NT2/D1 (cell line): ENCODE measurements around the gene RNU4-1.
"Not testable (repeated sequence)": the region's sequence is repeated elsewhere in the genome, so short reads cannot be mapped to it uniquely, and the experiment has no call there.

ENCODE experiments used
- DNase-seq: peaks from one replicate; pipeline ENCODE4 v3.0.0-alpha.2; 2011; ENCODE audit warnings: low read depth, low spot score
- H3K27me3 ChIP-seq: 2 replicates; pipeline ENCODE4 v1.6.0; 2011; ENCODE audit warnings: mild to moderate bottlenecking; ENCODE audit not compliant: insufficient read length, insufficient read depth
- H3K36me3 ChIP-seq: 2 replicates; pipeline ENCODE4 v1.6.1; 2011; ENCODE audit warnings: mild to moderate bottlenecking, low read length, mixed read lengths; ENCODE audit not compliant: insufficient read depth, insufficient read length
- H3K4me1 ChIP-seq: 2 replicates; pipeline ENCODE4 v1.5.1; 2011; ENCODE audit not compliant: insufficient read depth, insufficient read length
- H3K4me3 ChIP-seq: 2 replicates; pipeline ENCODE4 v1.5.1; 2011; ENCODE audit warnings: low read depth; ENCODE audit not compliant: insufficient read length
- H3K9ac ChIP-seq: 2 replicates; pipeline ENCODE4 v1.6.0; 2011; ENCODE audit warnings: low read depth; ENCODE audit not compliant: insufficient read length
- H3K9me3 ChIP-seq: 2 replicates; pipeline ENCODE4 v1.5.1; 2011; ENCODE audit warnings: mild to moderate bottlenecking, low read length; ENCODE audit not compliant: insufficient read depth
- SUZ12 ChIP-seq: IDR thresholded peaks from 2 replicates; pipeline ENCODE4 v1.6.1; 2011; ENCODE audit not compliant: insufficient read length, insufficient read depth; ENCODE audit errors: extremely low read depth
- YY1 ChIP-seq: IDR thresholded peaks from 2 replicates; pipeline ENCODE4 v1.6.1; 2011; ENCODE audit not compliant: insufficient read length, insufficient read depth
- ZNF274 ChIP-seq: IDR thresholded peaks from 2 replicates; pipeline ENCODE4 v1.6.1; 2011; ENCODE audit warnings: mild to moderate bottlenecking, low read depth, low read length

The RNU4-1 gene

DNA sequence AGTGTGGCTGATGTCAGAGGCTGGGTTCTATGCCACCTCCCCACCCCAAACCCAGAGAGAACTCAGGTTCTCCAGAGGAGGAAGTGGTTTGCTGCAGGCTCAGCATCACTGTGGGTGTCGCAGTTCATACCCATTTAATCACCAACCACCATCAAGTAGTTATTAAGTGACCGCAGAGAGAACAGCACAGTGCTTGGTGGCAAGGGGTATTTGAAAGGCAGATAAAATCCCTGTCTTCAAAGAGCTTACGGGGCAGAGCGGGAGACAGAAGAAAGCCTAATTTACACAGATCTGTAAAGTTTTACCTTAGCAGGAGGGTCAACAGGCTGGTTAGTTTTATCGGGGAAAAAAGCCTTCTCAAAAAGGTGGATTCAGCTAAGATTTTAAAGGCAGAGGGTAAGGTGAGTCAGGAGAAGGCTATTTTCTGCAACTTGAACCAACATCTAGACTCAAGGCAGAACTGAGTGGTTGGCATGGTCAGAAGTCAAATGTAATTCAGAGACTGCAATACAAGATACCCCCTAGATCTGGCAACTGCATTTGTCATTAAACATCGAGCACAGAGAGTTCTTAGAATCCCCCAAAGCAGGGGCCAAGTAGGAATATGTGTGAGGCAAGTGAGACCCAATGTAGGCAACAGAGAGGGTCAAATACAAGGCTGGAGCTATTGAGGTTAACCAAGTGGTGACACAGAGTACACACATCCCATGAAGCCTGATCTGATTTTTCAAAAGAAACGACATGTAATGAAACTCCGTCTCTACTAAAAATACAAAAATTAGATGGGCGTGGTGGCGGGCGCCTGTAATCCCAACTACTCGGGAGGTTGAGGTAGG is 40.7 kb downstream of the RNU4-1 start:
- Histone ChIP-seq H3K9ac (no peak overlapping the region), H3K27me3 (no peaks in the 10 kb centered on the region), H3K9me3 (no peaks in the 10 kb centered on the region), H3K4me3 (no peak overlapping the region), H3K36me3 (peaks cover 59% of the 10 kb centered on the region), H3K4me1 (peaks cover 10% of the 10 kb centered on the region)
- no peak for DNase-seq
- no peak for TF ChIP-seq ZNF274
- no peak for TF ChIP-seq YY1
- TF ChIP-seq SUZ12 = no peak

DNA sequence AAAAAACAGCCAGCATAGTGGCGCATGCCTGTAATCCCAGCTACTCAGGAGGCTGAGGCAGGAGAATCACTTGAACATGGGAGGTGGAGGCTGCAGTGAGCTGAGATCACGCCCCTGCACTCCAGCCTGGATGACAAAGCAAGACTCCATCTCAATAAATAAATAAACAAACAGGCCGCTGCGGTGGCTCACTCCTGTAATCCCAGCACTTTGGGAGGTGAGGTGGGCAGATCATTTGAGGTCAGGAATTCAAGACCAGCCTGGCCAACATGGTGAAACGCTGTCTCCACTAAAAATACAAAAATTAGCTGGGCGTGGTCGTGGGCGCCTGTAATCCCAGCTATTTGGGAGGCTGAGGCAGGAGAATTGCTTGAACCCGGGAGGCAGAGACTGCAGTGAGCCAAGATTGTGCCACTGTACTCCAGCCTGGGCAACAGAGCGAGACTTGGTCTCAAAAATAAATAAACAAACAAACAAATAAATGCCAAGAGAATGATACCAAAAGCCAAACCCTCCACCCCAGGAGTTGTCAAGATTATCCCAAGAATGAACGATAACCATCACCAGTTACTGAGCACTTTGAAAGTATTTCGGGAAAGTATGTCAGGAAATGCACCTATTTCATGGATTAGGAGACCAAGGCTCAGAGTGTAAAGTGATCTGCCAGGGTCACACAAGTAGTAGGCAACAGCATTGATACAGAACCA is 41.5 kb downstream of the RNU4-1 start:
- H3K9ac ChIP-seq, H3K4me1 ChIP-seq, H3K27me3 ChIP-seq, H3K9me3 ChIP-seq, H3K4me3 ChIP-seq, DNase-seq: not testable (repeated sequence)
- H3K36me3 ChIP-seq = peaks cover 59% of the 10 kb centered on the region

DNA sequence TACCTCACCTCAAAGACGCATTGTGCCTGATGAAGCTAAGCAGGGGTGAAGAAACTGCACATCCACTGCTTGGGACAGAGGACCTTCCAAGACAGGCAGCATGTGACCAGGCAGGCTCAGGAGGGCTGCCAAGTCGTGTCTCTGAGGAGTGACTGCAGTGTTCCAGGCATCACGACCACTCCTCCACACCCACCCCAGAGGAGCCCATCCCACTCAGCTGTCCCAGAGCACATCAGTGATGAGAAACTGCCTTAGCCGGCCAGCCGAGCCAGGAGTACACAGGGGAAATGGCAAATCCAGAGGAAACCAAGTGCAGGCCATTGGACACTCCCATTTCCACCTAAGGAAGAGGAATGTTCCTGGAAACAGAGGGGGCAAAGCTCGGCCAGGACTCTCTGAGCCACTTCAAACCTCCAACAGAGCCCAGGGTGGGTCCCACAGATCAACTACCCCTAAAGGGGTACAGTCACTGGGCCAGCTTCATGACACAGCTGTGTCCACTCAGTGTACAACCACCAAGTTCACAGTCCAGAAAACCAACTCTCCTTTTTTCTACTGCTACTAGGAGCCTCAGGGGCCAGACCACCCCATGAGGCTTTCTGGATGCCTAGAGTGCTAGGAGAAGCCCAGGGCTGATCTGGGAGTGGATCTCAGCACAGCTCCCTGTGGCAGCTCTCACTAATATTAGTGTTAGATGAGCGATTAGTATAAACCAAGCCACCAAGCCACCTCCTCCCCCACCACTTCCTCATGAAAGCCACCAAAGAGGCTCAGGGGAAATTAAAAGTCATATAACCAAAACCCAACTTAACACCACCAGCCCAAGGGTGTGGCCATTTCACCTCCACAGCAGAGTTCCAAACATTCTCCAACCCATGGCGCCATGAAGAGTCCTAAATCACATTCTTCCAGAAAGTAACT is 42.9 kb downstream of the RNU4-1 start:
- H3K27me3 ChIP-seq = no peaks in the 10 kb centered on the region
- no peaks in the 10 kb centered on the region for H3K9me3 ChIP-seq
- H3K4me1 ChIP-seq = peaks cover 4% of the 10 kb centered on the region
- H3K9ac ChIP-seq = no peak overlapping the region
- DNase-seq = no peak
- TF ChIP-seq SUZ12 (no peak), YY1 (no peak), ZNF274 (no peak)
- H3K36me3 ChIP-seq = peaks cover 49% of the 10 kb centered on the region
- no peak overlapping the region for H3K4me3 ChIP-seq

DNA sequence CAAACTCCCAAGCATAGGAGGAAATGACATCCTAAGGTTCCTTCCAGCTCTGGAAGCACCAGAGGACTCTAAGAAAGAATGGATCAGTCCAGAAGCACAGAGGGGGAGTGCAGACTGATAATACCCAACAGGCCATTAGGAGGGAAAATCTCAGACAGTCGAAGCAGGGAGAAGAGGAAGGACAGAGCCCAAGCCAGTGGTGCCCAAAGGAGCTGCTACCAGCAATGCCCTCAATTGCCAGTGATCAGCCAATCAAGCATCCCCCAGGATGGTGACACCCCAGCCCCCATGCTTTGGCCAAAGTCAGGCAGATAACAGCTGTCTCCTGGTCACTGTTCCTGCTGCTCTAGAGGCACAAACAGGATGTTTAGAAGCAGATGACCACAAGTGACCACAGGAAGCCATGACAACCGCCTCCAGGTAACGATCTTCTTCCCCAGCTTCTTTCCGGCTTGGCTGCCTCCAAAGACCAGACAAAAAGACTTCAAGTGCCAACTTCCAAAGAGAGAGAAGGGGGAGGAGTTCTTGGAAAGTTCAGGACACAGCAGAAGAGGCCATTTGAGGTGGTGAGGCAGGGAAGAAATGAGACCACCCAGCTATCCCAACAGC is 43.7 kb downstream of the RNU4-1 start:
- peaks cover 42% of the 10 kb centered on the region for H3K36me3 ChIP-seq
- no peaks in the 10 kb centered on the region for H3K9me3 ChIP-seq
- no peak overlapping the region for H3K4me3 ChIP-seq
- TF ChIP-seq SUZ12 = no peak
- TF ChIP-seq YY1 = no peak
- TF ChIP-seq ZNF274 = no peak
- DNase-seq = no peak
- no peaks in the 10 kb centered on the region for H3K27me3 ChIP-seq
- H3K9ac ChIP-seq = no peak overlapping the region
- H3K4me1 ChIP-seq = peaks cover 4% of the 10 kb centered on the region

DNA sequence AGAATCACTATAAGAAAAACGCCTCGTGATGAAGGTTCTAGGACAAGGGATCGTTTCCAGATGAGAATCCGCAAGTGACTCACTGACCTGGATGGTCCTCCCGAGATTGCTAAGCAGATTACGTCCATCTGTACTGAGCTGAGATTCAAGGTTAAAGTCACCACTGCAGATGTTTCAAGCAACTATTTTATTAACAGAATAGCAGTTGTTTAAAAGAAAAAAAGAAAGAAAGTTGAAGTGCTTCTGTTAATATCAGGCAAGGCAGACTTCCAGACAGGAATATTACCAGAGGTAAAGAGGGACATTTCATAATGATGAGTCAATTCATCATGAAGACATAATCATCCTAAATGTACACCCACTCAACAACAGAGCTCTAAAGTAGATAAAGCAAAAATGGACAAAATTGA is 45.4 kb downstream of the RNU4-1 start:
- no peak overlapping the region for H3K9ac ChIP-seq
- H3K36me3 ChIP-seq = peaks cover 42% of the 10 kb centered on the region
- peaks cover 4% of the 10 kb centered on the region for H3K4me1 ChIP-seq
- H3K4me3 ChIP-seq = no peak overlapping the region
- no peaks in the 10 kb centered on the region for H3K27me3 ChIP-seq
- no peak for TF ChIP-seq SUZ12
- no peak for TF ChIP-seq ZNF274
- TF ChIP-seq YY1 = no peak
- DNase-seq = no peak
- no peaks in the 10 kb centered on the region for H3K9me3 ChIP-seq

DNA sequence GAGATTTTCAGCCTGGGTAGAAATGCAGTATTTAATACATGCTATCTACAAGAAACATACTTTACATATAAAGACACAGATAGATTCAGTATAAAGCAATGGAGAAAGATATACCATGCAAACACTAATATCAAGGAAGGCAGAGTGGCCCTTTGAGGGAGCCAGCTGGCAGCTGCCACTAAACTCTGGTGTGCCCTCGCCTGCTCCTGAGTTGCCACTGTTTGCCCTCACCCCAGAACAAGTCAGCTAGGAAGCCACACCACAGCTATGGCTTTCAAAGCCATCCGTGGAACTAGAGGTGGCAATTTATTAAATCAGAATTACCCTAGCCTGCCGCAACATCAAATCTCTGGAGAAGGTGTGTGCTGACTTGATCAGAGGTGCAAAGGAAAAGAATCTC is 45.9 kb downstream of the RNU4-1 start:
- H3K36me3 ChIP-seq = peaks cover 40% of the 10 kb centered on the region
- H3K27me3 ChIP-seq = no peaks in the 10 kb centered on the region
- no peak overlapping the region for H3K4me3 ChIP-seq
- H3K4me1 ChIP-seq = peaks cover 4% of the 10 kb centered on the region
- TF ChIP-seq YY1 (no peak), SUZ12 (no peak), ZNF274 (no peak)
- no peak overlapping the region for H3K9ac ChIP-seq
- no peak for DNase-seq
- H3K9me3 ChIP-seq = no peaks in the 10 kb centered on the region

DNA sequence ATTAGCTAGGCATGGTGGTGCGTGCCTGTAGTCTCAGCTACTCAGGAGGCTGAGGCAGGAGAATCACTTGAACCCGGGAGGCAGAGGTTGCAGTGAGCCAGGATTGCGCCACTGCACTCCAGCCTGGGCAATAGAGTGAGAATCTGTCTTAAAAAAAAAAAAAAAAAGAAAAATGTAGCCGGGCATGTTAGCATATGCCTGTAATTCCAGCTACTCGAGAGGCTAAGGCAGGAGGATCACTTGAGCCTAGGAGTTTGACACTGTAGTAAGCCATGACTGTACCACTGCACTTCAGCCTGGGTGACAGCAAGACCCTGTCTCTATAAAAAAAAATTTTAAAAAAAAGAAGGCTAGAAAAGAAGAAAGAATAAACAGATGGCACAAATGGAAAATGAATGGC is 46.3 kb downstream of the RNU4-1 start:
- peaks cover 40% of the 10 kb centered on the region for H3K36me3 ChIP-seq
- not testable (repeated sequence) for DNase-seq, H3K4me3 ChIP-seq, H3K9me3 ChIP-seq, H3K4me1 ChIP-seq, H3K9ac ChIP-seq, H3K27me3 ChIP-seq
